Mammary epithelial cell (primary cell): Measurements from ENCODE around the gene STAMBP.

Experiments
- CTCF ChIP-seq, 2 donors: IDR thresholded peaks in 1 of 2; conservative IDR thresholded peaks in 1 of 2; 2 replicates each; pipeline ENCODE4 v1.5.1; 2011 to 2012; ENCODE audit warnings: inconsistent platforms in 2 of 2, low read length in 2 of 2, mild to moderate bottlenecking in 2 of 2, control low read depth in 1 of 2, low read depth in 1 of 2; ENCODE audit not compliant: insufficient read depth in 1 of 2; ENCODE audit errors: extremely low read depth in 1 of 2
- EZH2 ChIP-seq: IDR thresholded peaks from 2 replicates; pipeline ENCODE4 v1.6.1; 2012; ENCODE audit warnings: low read length, inconsistent platforms, borderline replicate concordance

DNA sequence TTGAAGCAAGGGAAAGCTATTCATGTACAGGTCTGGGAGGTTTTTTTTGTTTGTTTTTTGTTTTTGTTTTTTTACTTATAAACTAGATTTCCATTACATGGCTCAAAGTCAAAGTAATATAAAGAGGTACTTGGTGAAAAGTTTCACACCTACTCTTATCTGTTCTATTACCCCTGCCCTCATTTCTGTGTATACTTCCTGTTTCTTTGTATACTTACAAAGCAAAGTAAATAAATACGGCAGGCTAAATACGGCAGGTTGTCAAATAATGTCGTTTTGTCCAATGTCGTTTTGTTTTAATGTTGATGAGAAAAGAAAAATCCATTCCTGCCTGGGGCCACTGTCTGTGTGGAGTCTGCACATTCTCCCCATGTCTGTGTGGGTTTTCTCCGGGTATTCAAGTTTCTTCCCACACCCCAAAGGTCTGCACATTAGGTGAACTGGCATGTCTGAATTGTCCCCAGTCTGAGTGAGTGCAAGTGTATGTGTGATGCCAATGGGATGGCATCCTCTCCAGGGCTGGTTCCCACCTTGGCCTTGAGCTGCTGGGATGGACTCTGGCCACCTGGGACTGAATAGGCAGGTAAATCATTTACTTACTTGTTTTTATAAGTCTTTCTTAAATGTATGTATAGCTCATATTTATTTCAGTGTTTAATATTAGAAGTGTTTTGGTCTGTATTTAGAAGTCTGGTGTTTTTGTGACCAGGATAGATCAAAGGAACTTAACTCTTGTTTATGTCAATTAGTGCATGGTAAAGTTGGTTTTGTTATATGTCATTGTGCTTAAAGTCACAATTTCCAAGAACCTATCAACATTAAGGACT lies 13.4 kb downstream of the STAMBP start:
- TF ChIP-seq CTCF (conservative IDR thresholded peaks at IDR 0.05 in 1 of 2, IDR thresholded peaks at IDR 0.05 in 1 of 2; ENCODE audit: extremely low read depth in 1 of 2, insufficient read depth in 1 of 2, low read depth in 1 of 2, low read length in 2 of 2) (no peak), EZH2 (no peak)
